HG02798 (cell line): ENCODE data around the gene IL12RB1.

Experiments used
- ATAC-seq: cut with Tn5 transposase; IDR thresholded peaks from one replicate; pipeline ENCODE4 v1.9.1; 2021; ENCODE audit warnings: mild to moderate bottlenecking; ENCODE audit not compliant: unreplicated experiment, poor library complexity

The IL12RB1 gene

DNA sequence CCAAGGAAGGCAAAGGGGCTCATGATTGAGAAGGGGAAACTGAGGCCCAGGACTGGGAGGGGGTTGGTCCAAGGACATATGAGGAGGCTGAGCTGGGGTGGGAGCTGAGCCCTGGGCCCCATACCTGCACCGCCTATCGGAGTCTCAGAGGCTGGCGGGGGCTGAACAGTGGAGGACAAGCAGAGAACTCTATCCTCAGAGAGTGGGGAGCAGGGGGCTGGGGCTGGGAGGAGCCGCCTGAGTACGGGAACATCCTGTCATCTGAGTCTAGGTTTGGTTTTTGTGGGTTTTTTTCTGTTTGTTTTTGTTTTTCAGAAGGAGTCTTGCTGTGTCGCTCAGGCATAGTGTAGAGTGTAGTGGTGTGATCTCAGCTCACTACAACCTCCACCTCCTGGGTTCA lies 72.5 kb downstream of the IL12RB1 start:
- no peak for ATAC-seq

DNA sequence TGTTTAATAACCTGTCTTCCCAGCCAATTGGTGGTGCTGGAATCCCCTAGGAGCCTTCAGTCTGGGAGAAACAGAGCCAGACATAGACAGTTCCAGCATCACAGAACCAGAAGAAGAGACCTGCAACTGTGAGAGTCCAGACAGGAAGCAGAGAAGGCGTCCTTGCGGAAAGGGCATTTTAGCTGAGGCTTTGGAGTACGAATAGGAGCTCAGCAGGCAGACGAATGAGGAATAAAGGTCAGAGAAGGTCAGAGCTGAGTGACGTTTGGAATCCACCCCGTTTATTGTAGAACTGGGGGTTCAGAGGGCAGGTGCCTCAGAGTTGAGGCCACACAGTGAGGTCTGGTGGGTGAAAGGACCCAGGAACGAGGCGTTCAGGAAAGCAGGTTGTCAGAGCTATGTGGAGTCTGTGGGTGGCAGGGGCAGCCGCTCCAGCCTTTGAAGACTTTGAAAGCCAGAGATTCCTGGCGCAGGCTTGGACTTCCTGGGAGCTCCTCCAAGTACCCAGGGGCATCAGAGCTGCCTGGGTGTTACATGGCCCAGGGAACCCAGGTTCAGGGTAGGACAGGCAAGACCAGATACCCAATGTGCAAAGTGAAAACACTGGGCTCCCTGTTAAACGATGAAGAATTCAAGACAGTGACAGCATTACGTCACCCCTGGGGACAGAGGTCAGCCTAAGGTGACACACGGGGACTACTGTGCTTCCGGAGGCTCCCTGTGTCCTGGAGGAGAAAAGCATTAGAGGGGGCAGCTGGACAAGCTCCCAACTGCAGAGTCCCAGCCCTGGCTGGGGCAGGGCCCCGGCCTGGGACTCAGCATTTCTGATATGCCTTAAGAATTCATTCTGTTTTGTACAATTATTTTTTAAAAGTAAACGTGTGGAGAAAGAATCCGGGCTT lies 73.3 kb downstream of the IL12RB1 start:
- ATAC-seq, result no peak

DNA sequence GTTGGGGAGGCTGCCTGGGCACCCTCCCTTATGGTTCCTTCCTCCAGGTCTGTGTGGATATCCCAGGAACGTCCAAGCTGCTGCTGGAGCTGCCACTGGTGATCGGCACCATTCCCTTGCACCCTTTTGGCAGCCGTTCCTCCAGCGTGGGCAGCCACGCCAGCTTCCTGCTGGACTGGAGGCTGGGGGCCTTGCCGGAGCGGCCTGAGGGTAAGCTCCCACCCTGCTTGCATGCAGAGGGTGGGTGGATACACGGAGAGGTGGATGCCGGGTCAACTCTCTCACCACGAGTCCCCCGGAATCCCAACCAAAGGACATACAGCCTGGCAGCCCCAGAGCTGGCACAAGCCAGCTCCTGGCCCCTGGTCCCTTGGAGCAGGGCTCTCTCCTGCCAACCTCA lies 76.6 kb downstream of the IL12RB1 start:
- ATAC-seq, result no peak

DNA sequence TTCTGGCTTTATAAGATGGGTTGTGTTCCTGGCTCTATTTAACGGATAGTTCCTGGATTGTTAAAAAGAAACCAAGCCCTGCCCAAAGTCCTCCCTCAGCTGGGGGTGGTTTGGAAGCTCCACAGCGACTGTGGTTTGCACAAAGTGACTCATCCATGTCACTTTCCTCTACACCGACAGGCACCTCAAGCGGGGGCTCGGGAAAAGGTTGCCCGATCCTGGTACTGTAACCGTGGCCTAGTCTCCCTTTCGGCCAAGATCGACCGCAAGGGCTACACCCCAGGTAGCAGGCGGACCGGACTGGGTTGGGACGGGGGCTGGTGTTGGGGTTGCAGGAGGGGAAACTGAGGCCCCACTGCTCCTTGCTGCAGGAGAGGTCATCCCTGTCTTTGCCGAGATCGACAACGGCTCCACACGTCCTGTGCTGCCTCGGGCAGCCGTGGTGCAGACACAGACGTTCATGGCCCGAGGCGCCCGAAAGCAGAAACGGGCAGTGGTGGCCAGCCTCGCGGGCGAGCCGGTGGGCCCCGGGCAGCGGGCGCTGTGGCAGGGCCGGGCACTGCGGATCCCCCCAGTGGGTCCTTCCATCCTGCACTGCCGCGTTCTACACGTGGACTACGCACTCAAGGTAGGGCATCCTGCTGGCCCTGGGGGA lies 77.2 kb downstream of the IL12RB1 start:
- no peak for ATAC-seq
